Measurements from ENCODE around the gene MACROH2A2.
A peak's percentile ranks its signal among the peaks of the same experiment; 100 is the strongest.
"Not testable (repeated sequence)": the region's sequence is repeated elsewhere in the genome, so short reads cannot be mapped to it uniquely, and the experiment has no call there.

The MACROH2A2 gene

GRCh38 chr10:70139151-70139996, 86.7 kb downstream of the MACROH2A2 start:
- Mint-ChIP-seq H3K9me3 (no peaks in the 10 kb centered on the region), H3K27me3 (ENCODE audit: low read depth) (no peaks in the 10 kb centered on the region), H3K4me3 (no peak overlapping the region), H3K36me3 (ENCODE audit: low read depth) (peaks cover 2% of the 10 kb centered on the region), H3K27ac (no peak overlapping the region), H3K4me1 (ENCODE audit: low read depth) (peaks cover 4% of the 10 kb centered on the region)

- no peak overlapping the region for H3K4me3 Mint-ChIP-seq
- no peak overlapping the region for H3K27ac Mint-ChIP-seq
- peaks cover 7% of the 10 kb centered on the region for H3K4me1 Mint-ChIP-seq (ENCODE audit: low read depth)
- no peaks in the 10 kb centered on the region for H3K27me3 Mint-ChIP-seq (ENCODE audit: low read depth)
- H3K36me3 Mint-ChIP-seq (ENCODE audit: low read depth), result peaks cover 2% of the 10 kb centered on the region
- H3K9me3 Mint-ChIP-seq, result no peaks in the 10 kb centered on the region
These were observed 87.3 kb downstream of the MACROH2A2 start for GRCh38 chr10:70139997-70140250.

- Mint-ChIP-seq H3K9me3 (no peaks in the 10 kb centered on the region), H3K36me3 (ENCODE audit: low read depth) (peaks cover 2% of the 10 kb centered on the region), H3K27me3 (ENCODE audit: low read depth) (no peaks in the 10 kb centered on the region), H3K4me1 (ENCODE audit: low read depth) (peaks cover 7% of the 10 kb centered on the region), H3K4me3 (no peak overlapping the region), H3K27ac (no peak overlapping the region)
These were observed 87.7 kb downstream of the MACROH2A2 start for GRCh38 chr10:70140297-70140696.

GRCh38 chr10:70142555-70142954, 89.9 kb downstream of the MACROH2A2 start:
- no peaks in the 10 kb centered on the region for H3K9me3 Mint-ChIP-seq
- no peak overlapping the region for H3K27ac Mint-ChIP-seq
- H3K4me3 Mint-ChIP-seq, result no peak overlapping the region
- H3K4me1 Mint-ChIP-seq (ENCODE audit: low read depth), result peaks cover 8% of the 10 kb centered on the region
- H3K36me3 Mint-ChIP-seq (ENCODE audit: low read depth), result no peaks in the 10 kb centered on the region
- no peaks in the 10 kb centered on the region for H3K27me3 Mint-ChIP-seq (ENCODE audit: low read depth)

- no peaks in the 10 kb centered on the region for H3K27me3 Mint-ChIP-seq (ENCODE audit: low read depth)
- H3K36me3 Mint-ChIP-seq (ENCODE audit: low read depth), result peaks cover 2% of the 10 kb centered on the region
- peak overlapping the region; percentile 52 for H3K27ac Mint-ChIP-seq
- H3K4me3 Mint-ChIP-seq, result peak overlapping the region; percentile 72
- peaks cover 10% of the 10 kb centered on the region for H3K4me1 Mint-ChIP-seq (ENCODE audit: low read depth)
- no peaks in the 10 kb centered on the region for H3K9me3 Mint-ChIP-seq
These were observed 91.9 kb downstream of the MACROH2A2 start for GRCh38 chr10:70144372-70145110.

GRCh38 chr10:70145166-70145665, 92.6 kb downstream of the MACROH2A2 start:
- peaks cover 7% of the 10 kb centered on the region for H3K36me3 Mint-ChIP-seq (ENCODE audit: low read depth)
- peaks cover 10% of the 10 kb centered on the region for H3K4me1 Mint-ChIP-seq (ENCODE audit: low read depth)
- H3K9me3 Mint-ChIP-seq, result no peaks in the 10 kb centered on the region
- peak overlapping the region; percentile 76 for H3K27ac Mint-ChIP-seq
- no peaks in the 10 kb centered on the region for H3K27me3 Mint-ChIP-seq (ENCODE audit: low read depth)
- peak overlapping the region; percentile 72 for H3K4me3 Mint-ChIP-seq

- peaks cover 10% of the 10 kb centered on the region for H3K4me1 Mint-ChIP-seq (ENCODE audit: low read depth)
These were observed 93.2 kb downstream of the MACROH2A2 start for GRCh38 chr10:70145666-70146488.

GRCh38 chr10:70146489-70147258, 94.0 kb downstream of the MACROH2A2 start, which contains the start of gene TYSND1:
TSS of gene TYSND1 (minus strand) at chr10:70146700. CDS start at chr10:70146586, 114 bp downstream.
- H3K27me3 Mint-ChIP-seq (ENCODE audit: low read depth), result no peaks in the 10 kb centered on the region
- H3K9me3 Mint-ChIP-seq, result no peaks in the 10 kb centered on the region
- H3K4me1 Mint-ChIP-seq (ENCODE audit: low read depth), result peaks cover 10% of the 10 kb centered on the region
- peaks cover 14% of the 10 kb centered on the region for H3K36me3 Mint-ChIP-seq (ENCODE audit: low read depth)
- peak within 1 kb of the TSS; percentile 91 for H3K4me3 Mint-ChIP-seq
- peak within 1 kb of the TSS; percentile 96 for H3K27ac Mint-ChIP-seq

More at GRCh38 chr10:70145666-70146488, 93.2 kb downstream of the MACROH2A2 start:
- Mint-ChIP-seq H3K9me3 (no peaks in the 10 kb centered on the region), H3K27me3 (ENCODE audit: low read depth) (no peaks in the 10 kb centered on the region), H3K36me3 (ENCODE audit: low read depth) (peaks cover 10% of the 10 kb centered on the region), H3K27ac (peak overlapping the region; percentile 96), H3K4me3 (peak overlapping the region; percentile 91)

GRCh38 chr10:70147259-70147625, 94.6 kb downstream of the MACROH2A2 start:
- Mint-ChIP-seq H3K4me3 (no peak overlapping the region), H3K4me1 (ENCODE audit: low read depth) (peaks cover 10% of the 10 kb centered on the region), H3K36me3 (ENCODE audit: low read depth) (peaks cover 18% of the 10 kb centered on the region), H3K27ac (peak overlapping the region; percentile 92), H3K9me3 (no peaks in the 10 kb centered on the region), H3K27me3 (ENCODE audit: low read depth) (no peaks in the 10 kb centered on the region)

GRCh38 chr10:70148516-70148915, 95.9 kb downstream of the MACROH2A2 start:
- H3K27ac Mint-ChIP-seq, result no peak overlapping the region
- H3K4me3 Mint-ChIP-seq, result no peak overlapping the region

GRCh38 chr10:70155255-70155838, 102.7 kb downstream of the MACROH2A2 start:
- H3K4me3 Mint-ChIP-seq, result no peak overlapping the region
- H3K4me1 Mint-ChIP-seq (ENCODE audit: low read depth), result no peaks in the 10 kb centered on the region
- H3K36me3 Mint-ChIP-seq (ENCODE audit: low read depth), result peaks cover 57% of the 10 kb centered on the region
- no peaks in the 10 kb centered on the region for H3K9me3 Mint-ChIP-seq
- no peak overlapping the region for H3K27ac Mint-ChIP-seq
- no peaks in the 10 kb centered on the region for H3K27me3 Mint-ChIP-seq (ENCODE audit: low read depth)

More at GRCh38 chr10:70148516-70148915, 95.9 kb downstream of the MACROH2A2 start:
- H3K36me3 Mint-ChIP-seq (ENCODE audit: low read depth), result peaks cover 28% of the 10 kb centered on the region
- no peaks in the 10 kb centered on the region for H3K27me3 Mint-ChIP-seq (ENCODE audit: low read depth)
- no peaks in the 10 kb centered on the region for H3K9me3 Mint-ChIP-seq
- H3K4me1 Mint-ChIP-seq (ENCODE audit: low read depth), result peaks cover 10% of the 10 kb centered on the region

- peaks cover 18% of the 10 kb centered on the region for H3K4me1 Mint-ChIP-seq (ENCODE audit: low read depth)
- H3K27me3 Mint-ChIP-seq (ENCODE audit: low read depth), result no peaks in the 10 kb centered on the region
These were observed 105.5 kb downstream of the MACROH2A2 start for GRCh38 chr10:70158113-70158512.

GRCh38 chr10:70159366-70159765, 106.7 kb downstream of the MACROH2A2 start:
- Mint-ChIP-seq H3K4me1 (ENCODE audit: low read depth) (peaks cover 30% of the 10 kb centered on the region), H3K36me3 (ENCODE audit: low read depth) (peaks cover 54% of the 10 kb centered on the region)
- H3K27ac Mint-ChIP-seq; H3K9me3 Mint-ChIP-seq; H3K4me3 Mint-ChIP-seq; H3K27me3 Mint-ChIP-seq (ENCODE audit: low read depth): not testable (repeated sequence)

More at GRCh38 chr10:70158113-70158512, 105.5 kb downstream of the MACROH2A2 start:
- Mint-ChIP-seq H3K9me3 (no peaks in the 10 kb centered on the region), H3K36me3 (ENCODE audit: low read depth) (peaks cover 54% of the 10 kb centered on the region), H3K27ac (no peak overlapping the region), H3K4me3 (no peak overlapping the region)

Data from T-helper 1 cell treated with Interleukin-12 subunit alpha and Interleukin-12 subunit beta and Interleukin-4 antibody, amounts not matched to agents 30 μg/mL and 1 μg/mL, for 36 hours (primary cell).